PC-3 (cell line): ENCODE measurements around the gene RTTN. TPM values are rescaled to one million over a fixed set of nuclear protein-coding genes. Genes with fewer than 3 reads are reported as not detected.

Source experiments
- ATAC-seq: fragments of 200-7000 bp; cut with Tn5 transposase; 2 replicates; pipeline ENCODE4 v1.9.1; 2020; ENCODE audit warnings: mild to moderate bottlenecking, moderate library complexity
- BruUV-seq: library from RNA; stranded (reverse); fragments of 400-500 nt; replicated peaks from 2 replicates; lab custom pipeline; 2021; lab: Mats Ljungman, UMichigan
- CTCF ChIA-PET: fragments of 300-600 bp; sonication (Branson Sonifier 250); formaldehyde crosslinking; loops from one replicate; lab custom pipeline; 2022; ENCODE audit warnings: antibody characterized with exemption; lab: Charles Lee
- POLR2A ChIA-PET: fragments of 300-600 bp; sonication (Branson Sonifier 250); formaldehyde crosslinking; loops from one replicate; lab custom pipeline; 2022; ENCODE audit warnings: antibody characterized with exemption; ENCODE audit not compliant: unreplicated experiment; lab: Charles Lee
- DNase-seq: peaks from one replicate; pipeline ENCODE4 v3.0.0-alpha.2; 2015
- H2AFZ ChIP-seq: fragments of 300-600 bp; sonication (generic); 2 replicates; pipeline ENCODE4 v1.6.0; 2016; ENCODE audit warnings: antibody characterized with exemption, low read length
- H3F3A ChIP-seq: fragments of 300-600 bp; sonication (generic); one replicate; pipeline ENCODE4 v1.6.0; 2017; ENCODE audit warnings: antibody characterized with exemption, low read length, control low read depth, mild to moderate bottlenecking; ENCODE audit not compliant: unreplicated experiment
- H3K27ac ChIP-seq: fragments of 300-600 bp; sonication (generic); 2 replicates; pipeline ENCODE4 v1.5.1; 2016; ENCODE audit warnings: mild to moderate bottlenecking, low read length
- H3K27me3 ChIP-seq: fragments of 300-600 bp; sonication (generic); 2 replicates; pipeline ENCODE4 v1.6.1; 2016; ENCODE audit warnings: low read length, mixed read lengths
- H3K36me3 ChIP-seq: fragments of 300-600 bp; sonication (generic); 2 replicates; pipeline ENCODE4 v1.6.1; 2016; ENCODE audit warnings: low read depth, mixed run types, low read length, mixed read lengths
- H3K4me1 ChIP-seq: fragments of 300-600 bp; sonication (generic); 2 replicates; pipeline ENCODE4 v1.5.1; 2016; ENCODE audit warnings: low read length; ENCODE audit not compliant: insufficient read depth
- H3K4me2 ChIP-seq: fragments of 300-600 bp; sonication (generic); 2 replicates; pipeline ENCODE4 v1.6.0; 2016; ENCODE audit warnings: low read length
- H3K4me3 ChIP-seq: fragments of 300-600 bp; sonication (generic); 2 replicates; pipeline ENCODE4 v1.5.1; 2016; ENCODE audit warnings: mild to moderate bottlenecking, low read length, mixed read lengths
- H3K79me2 ChIP-seq: fragments of 300-600 bp; sonication (generic); 2 replicates; pipeline ENCODE4 v1.6.1; 2017; ENCODE audit warnings: low read length, mixed read lengths
- H3K9ac ChIP-seq: fragments of 300-600 bp; sonication (generic); 2 replicates; pipeline ENCODE4 v1.6.0; 2016; ENCODE audit warnings: mild to moderate bottlenecking, low read length
- H3K9me2 ChIP-seq: fragments of 300-600 bp; sonication (generic); replicated peaks from 2 replicates; pipeline ENCODE4 v1.6.1; 2016; ENCODE audit warnings: mixed run types, low read length, mixed read lengths
- H3K9me3 ChIP-seq: fragments of 300-600 bp; sonication (generic); 2 replicates; pipeline ENCODE4 v1.6.1; 2016; ENCODE audit warnings: low read length, mixed read lengths
- H4K20me1 ChIP-seq: fragments of 300-600 bp; sonication (generic); 2 replicates; pipeline ENCODE4 v1.6.1; 2016; ENCODE audit warnings: low read length, mixed read lengths
- CTCF ChIP-seq: fragments of 300-600 bp; sonication (generic); conservative IDR thresholded peaks from 2 replicates; pipeline ENCODE4 v1.5.1; 2017; ENCODE audit warnings: antibody characterized with exemption, low read depth, mild to moderate bottlenecking, low read length
- EZH2 ChIP-seq: fragments of 300-600 bp; sonication (generic); IDR thresholded peaks from one replicate; pipeline ENCODE4 v1.6.1; 2017; ENCODE audit warnings: antibody characterized with exemption, mild to moderate bottlenecking, low read length; ENCODE audit not compliant: unreplicated experiment
- EZH2phosphoT487 ChIP-seq: fragments of 300-600 bp; sonication (generic); IDR thresholded peaks from 2 replicates; pipeline ENCODE4 v1.6.1; 2018; ENCODE audit warnings: mild to moderate bottlenecking, antibody characterized with exemption, low read length, borderline replicate concordance
- intact Hi-C: fragments of 100-400 bp; cut with micrococcal nuclease; formaldehyde crosslinking; loops from 2 replicates; pipeline ENCODE4 v1.9.0; 2023
- total RNA-seq: library from RNA; depleted of rRNA; stranded (reverse); fragments of >200 nt; gene quantifications from 2 replicates; pipeline ENCODE4 v1.2.3, GENCODE V29; 2014

The RTTN gene
- total RNA-seq, 1 experiment from 2014 or later: 24.7 TPM

- H3K36me3 ChIP-seq: no peaks in the 10 kb centered on the region
- no peak overlapping the region for H3K9ac ChIP-seq
- ChIA-PET POLR2A (no interaction called here), CTCF (no interaction called here)
- no peaks in the 10 kb centered on the region for H3K4me1 ChIP-seq
- no peaks in the 10 kb centered on the region for H3K27me3 ChIP-seq
- no peaks in the 10 kb centered on the region for H3K9me2 ChIP-seq
- H3K4me3 ChIP-seq: no peak overlapping the region
- intact Hi-C loops: no loop called here
- no peaks in the 10 kb centered on the region for H3K79me2 ChIP-seq
- H4K20me1 ChIP-seq: no peaks in the 10 kb centered on the region
- ATAC-seq (no peak), DNase-seq (no peak)
- BruUV-seq: no TSS peak
- no peak overlapping the region for H3K4me2 ChIP-seq
- TF ChIP-seq EZH2: no peak
- no peak for TF ChIP-seq EZH2phosphoT487
- no peak for TF ChIP-seq CTCF
- no peaks in the 10 kb centered on the region for H3F3A ChIP-seq
- H2AFZ ChIP-seq: no peak overlapping the region
- no peak overlapping the region for H3K27ac ChIP-seq
- no peaks in the 10 kb centered on the region for H3K9me3 ChIP-seq
Observed at GRCh38 chr18:69969491-69969890, 236.0 kb downstream of the RTTN start.

GRCh38 chr18:69968039-69968438, 237.4 kb downstream of the RTTN start:
- no peak for DNase-seq
- no peak for TF ChIP-seq CTCF
- no peak for TF ChIP-seq EZH2phosphoT487
- TF ChIP-seq EZH2: no peak
- Histone ChIP-seq H3F3A (no peaks in the 10 kb centered on the region), H3K9ac (no peak overlapping the region), H2AFZ (no peak overlapping the region), H3K4me1 (no peaks in the 10 kb centered on the region), H4K20me1 (no peaks in the 10 kb centered on the region), H3K27ac (no peak overlapping the region), H3K4me3 (no peak overlapping the region), H3K4me2 (no peak overlapping the region), H3K27me3 (no peaks in the 10 kb centered on the region), H3K9me3 (no peaks in the 10 kb centered on the region), H3K79me2 (no peaks in the 10 kb centered on the region), H3K9me2 (no peaks in the 10 kb centered on the region), H3K36me3 (no peaks in the 10 kb centered on the region)
- intact Hi-C loops: no loop called here
- no TSS peak for BruUV-seq
- POLR2A ChIA-PET: no interaction called here
- ATAC-seq: no peak
- CTCF ChIA-PET: no interaction called here

GRCh38 chr18:69963196-69963595, 242.3 kb downstream of the RTTN start:
- Histone ChIP-seq H3F3A (no peaks in the 10 kb centered on the region), H2AFZ (no peak overlapping the region), H3K79me2 (no peaks in the 10 kb centered on the region), H3K9me2 (no peaks in the 10 kb centered on the region), H3K36me3 (no peaks in the 10 kb centered on the region), H3K9ac (no peak overlapping the region), H3K4me2 (no peak overlapping the region), H3K4me3 (no peak overlapping the region), H3K27ac (no peak overlapping the region), H3K4me1 (no peaks in the 10 kb centered on the region), H3K27me3 (no peaks in the 10 kb centered on the region), H3K9me3 (no peaks in the 10 kb centered on the region), H4K20me1 (no peaks in the 10 kb centered on the region)
- ChIA-PET CTCF (no interaction called here), POLR2A (no interaction called here)
- DNase-seq (no peak), ATAC-seq (no peak)
- TF ChIP-seq EZH2phosphoT487 (no peak), EZH2 (no peak), CTCF (no peak)
- no TSS peak for BruUV-seq
- intact Hi-C loops: no loop called here
